ENCODE data around the gene DZIP3.
"Not testable (repeated sequence)": the region's sequence is repeated elsewhere in the genome, so short reads cannot be mapped to it uniquely, and the experiment has no call there.

DNA sequence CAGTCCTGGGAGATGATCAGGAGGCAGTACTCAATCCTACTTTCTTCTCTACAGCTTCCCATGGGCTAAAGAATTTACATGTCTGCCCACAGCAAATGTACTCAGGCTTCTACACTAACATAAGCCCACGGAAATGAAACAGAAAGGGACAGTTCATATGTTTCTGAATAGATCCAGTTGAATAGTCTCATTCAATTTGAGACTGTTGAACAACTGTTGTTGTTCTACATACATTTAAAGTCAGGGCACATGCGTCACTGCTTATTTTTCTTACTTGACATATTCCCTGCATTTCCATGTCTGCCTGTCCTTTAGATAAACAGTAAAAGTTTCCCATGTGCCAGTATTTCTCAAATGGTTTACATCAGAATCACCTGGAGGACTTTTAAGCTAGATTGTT lies 102.8 kb downstream of the DZIP3 start:
- TF ChIP-seq, protein P1, sequence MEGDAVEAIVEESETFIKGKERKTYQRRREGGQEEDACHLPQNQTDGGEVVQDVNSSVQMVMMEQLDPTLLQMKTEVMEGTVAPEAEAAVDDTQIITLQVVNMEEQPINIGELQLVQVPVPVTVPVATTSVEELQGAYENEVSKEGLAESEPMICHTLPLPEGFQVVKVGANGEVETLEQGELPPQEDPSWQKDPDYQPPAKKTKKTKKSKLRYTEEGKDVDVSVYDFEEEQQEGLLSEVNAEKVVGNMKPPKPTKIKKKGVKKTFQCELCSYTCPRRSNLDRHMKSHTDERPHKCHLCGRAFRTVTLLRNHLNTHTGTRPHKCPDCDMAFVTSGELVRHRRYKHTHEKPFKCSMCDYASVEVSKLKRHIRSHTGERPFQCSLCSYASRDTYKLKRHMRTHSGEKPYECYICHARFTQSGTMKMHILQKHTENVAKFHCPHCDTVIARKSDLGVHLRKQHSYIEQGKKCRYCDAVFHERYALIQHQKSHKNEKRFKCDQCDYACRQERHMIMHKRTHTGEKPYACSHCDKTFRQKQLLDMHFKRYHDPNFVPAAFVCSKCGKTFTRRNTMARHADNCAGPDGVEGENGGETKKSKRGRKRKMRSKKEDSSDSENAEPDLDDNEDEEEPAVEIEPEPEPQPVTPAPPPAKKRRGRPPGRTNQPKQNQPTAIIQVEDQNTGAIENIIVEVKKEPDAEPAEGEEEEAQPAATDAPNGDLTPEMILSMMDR (IDR thresholded peaks at IDR 0.05; ENCODE audit: low read length) = not testable (repeated sequence)
- not testable (repeated sequence) for TF ChIP-seq EZH2 (optimal IDR thresholded peaks at IDR 0.05; ENCODE audit: low read depth, low read length)
